Stimulated activated naive CD8-positive, alpha-beta T cell treated with anti-CD3 and anti-CD28 coated beads, Interleukin-15, Interleukin-2, amounts not matched to agents 100 ng/mL and 50 ng/mL, for 24 hours (primary cell): ENCODE measurements around the gene OR2AT4.

Experiments used
- H3K27ac Mint-ChIP-seq: one replicate; pipeline ENCODE4 v1.8.0; 2021; ENCODE audit warnings: mild to moderate bottlenecking, mixed read lengths
- H3K27me3 Mint-ChIP-seq: one replicate; pipeline ENCODE4 v1.8.0; 2021; ENCODE audit warnings: mixed read lengths
- H3K36me3 Mint-ChIP-seq: one replicate; pipeline ENCODE4 v1.8.0; 2021; ENCODE audit warnings: low read depth, mixed read lengths
- H3K4me1 Mint-ChIP-seq: one replicate; pipeline ENCODE4 v1.8.0; 2021; ENCODE audit warnings: low read depth, mixed read lengths
- H3K4me3 Mint-ChIP-seq: one replicate; pipeline ENCODE4 v1.8.0; 2021; ENCODE audit warnings: mild to moderate bottlenecking, mixed read lengths
- H3K9me3 Mint-ChIP-seq: one replicate; pipeline ENCODE4 v1.8.0; 2021; ENCODE audit warnings: mixed read lengths

Gene OR2AT4

GRCh38 chr11:75096456-75097172 is at the start of gene OR2AT4:
Gene OR2AT4 (minus strand): TSS chr11:75096876.
- no peaks in the 10 kb centered on the region for H3K9me3 Mint-ChIP-seq
- peaks cover 13% of the 10 kb centered on the region for H3K4me1 Mint-ChIP-seq
- H3K27me3 Mint-ChIP-seq, result peaks cover 42% of the 10 kb centered on the region
- no peak within 1 kb of the TSS for H3K4me3 Mint-ChIP-seq
- no peaks in the 10 kb centered on the region for H3K36me3 Mint-ChIP-seq
- no peak within 1 kb of the TSS for H3K27ac Mint-ChIP-seq

DNA sequence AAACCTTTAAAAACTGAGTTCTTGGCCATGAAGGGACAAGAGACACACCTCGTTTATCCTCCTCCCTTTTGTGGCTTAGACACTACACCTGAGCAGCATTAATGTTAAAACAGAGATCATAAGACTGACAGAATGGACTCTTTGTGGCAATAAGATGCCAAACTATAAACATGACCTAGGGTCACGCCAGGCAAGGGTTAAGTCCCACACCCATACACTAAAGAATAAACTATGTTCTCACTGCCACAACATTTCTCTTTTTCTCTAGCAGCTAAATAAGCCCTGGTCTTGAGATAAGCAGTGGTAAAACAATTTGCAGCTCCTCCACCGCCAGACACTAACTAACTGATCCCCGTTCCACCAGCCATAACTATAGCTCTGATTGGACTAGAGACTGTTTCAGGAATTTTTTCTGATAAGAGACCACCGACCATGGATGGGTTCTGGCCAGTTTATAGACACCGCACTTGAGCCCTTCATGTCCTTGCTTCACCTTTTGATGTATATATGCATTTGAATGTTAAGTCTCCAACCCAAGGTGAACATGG is 49.4 kb upstream of the OR2AT4 start:
- Mint-ChIP-seq H3K27me3 (no peaks in the 10 kb centered on the region), H3K36me3 (no peaks in the 10 kb centered on the region), H3K4me1 (peaks cover 26% of the 10 kb centered on the region), H3K9me3 (no peaks in the 10 kb centered on the region), H3K4me3 (no peak overlapping the region), H3K27ac (no peak overlapping the region)

DNA sequence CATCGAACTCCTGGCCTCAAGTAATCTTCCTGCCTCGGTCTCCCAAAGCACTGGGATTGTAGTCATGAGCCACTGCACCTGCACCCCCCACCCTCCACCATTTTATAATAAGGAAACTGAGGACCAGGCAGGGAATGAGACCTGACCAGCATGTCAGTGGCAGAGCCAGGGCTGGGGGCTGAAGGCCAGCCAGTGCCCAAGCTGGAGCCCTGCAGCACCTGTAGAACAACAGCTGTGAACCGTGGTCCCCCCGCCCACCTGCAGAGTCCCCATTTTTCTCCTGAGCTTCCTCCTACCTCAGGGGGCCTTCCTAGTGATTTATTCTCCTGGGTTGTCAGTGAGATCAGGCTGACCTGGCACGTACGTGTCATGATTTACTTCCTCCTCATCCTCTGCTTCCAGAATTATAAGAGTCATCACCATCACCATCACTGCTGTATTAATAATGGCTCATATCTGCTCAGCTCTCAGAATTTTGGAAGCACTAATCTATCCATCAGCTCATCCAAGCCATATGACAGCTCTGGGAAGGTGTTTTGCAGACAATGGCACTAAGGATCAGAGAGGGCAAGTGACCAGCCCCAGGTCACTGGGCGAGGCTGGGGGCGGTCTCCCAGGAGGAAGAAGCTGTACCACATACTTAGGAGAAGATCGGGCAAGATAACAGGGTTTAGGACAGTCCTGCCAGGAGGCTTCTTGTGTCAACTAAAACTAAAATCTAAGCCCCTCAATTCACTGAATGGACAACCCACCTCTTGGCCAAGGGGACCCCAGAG is 48.7 kb upstream of the OR2AT4 start:
- H3K36me3 Mint-ChIP-seq, result no peaks in the 10 kb centered on the region
- no peaks in the 10 kb centered on the region for H3K27me3 Mint-ChIP-seq
- H3K4me3 Mint-ChIP-seq, result no peak overlapping the region
- H3K9me3 Mint-ChIP-seq, result no peaks in the 10 kb centered on the region
- peaks cover 29% of the 10 kb centered on the region for H3K4me1 Mint-ChIP-seq
- H3K27ac Mint-ChIP-seq, result no peak overlapping the region

- Mint-ChIP-seq H3K9me3 (no peaks in the 10 kb centered on the region), H3K27ac (no peak overlapping the region), H3K4me1 (peaks cover 29% of the 10 kb centered on the region), H3K36me3 (no peaks in the 10 kb centered on the region), H3K4me3 (no peak overlapping the region), H3K27me3 (no peaks in the 10 kb centered on the region)
Observed at GRCh38 chr11:75144716-75145014, 48.0 kb upstream of the OR2AT4 start.

GRCh38 chr11:75143420-75143731 is 46.7 kb upstream of the OR2AT4 start:
- peaks cover 5% of the 10 kb centered on the region for H3K27me3 Mint-ChIP-seq
- H3K36me3 Mint-ChIP-seq, result no peaks in the 10 kb centered on the region
- peak overlapping the region; percentile 4 for H3K4me3 Mint-ChIP-seq
- H3K4me1 Mint-ChIP-seq, result peaks cover 29% of the 10 kb centered on the region
- H3K27ac Mint-ChIP-seq, result peak overlapping the region; percentile 33
- no peaks in the 10 kb centered on the region for H3K9me3 Mint-ChIP-seq

GRCh38 chr11:75142714-75143419 is 46.2 kb upstream of the OR2AT4 start:
- no peaks in the 10 kb centered on the region for H3K9me3 Mint-ChIP-seq
- H3K36me3 Mint-ChIP-seq, result no peaks in the 10 kb centered on the region
- peak overlapping the region; percentile 4 for H3K4me3 Mint-ChIP-seq
- peaks cover 5% of the 10 kb centered on the region for H3K27me3 Mint-ChIP-seq
- H3K27ac Mint-ChIP-seq, result peak overlapping the region; percentile 69
- peaks cover 29% of the 10 kb centered on the region for H3K4me1 Mint-ChIP-seq

DNA sequence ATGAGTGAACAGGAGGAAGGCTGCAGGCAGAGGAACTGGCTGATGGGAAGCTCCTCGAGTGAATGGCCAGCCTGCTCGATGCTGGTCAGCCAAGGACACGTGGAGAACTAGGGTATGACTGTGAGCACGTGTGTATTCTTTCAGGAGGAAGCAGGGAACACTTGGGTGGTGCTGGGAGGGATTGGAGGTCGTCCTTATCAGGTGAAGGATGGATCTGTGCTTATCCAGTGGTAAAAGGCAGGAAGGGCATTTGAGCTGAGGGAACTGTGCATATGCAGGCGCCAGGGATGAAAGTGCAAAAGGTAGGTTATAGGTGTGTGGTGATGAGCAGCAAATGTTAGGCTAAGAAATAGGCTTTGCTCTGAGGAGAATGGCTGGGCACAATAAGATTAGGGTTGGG is 44.5 kb upstream of the OR2AT4 start:
- Mint-ChIP-seq H3K9me3 (no peaks in the 10 kb centered on the region), H3K36me3 (no peaks in the 10 kb centered on the region), H3K27ac (no peak overlapping the region), H3K4me1 (peaks cover 29% of the 10 kb centered on the region), H3K27me3 (peaks cover 12% of the 10 kb centered on the region), H3K4me3 (no peak overlapping the region)

- H3K4me3 Mint-ChIP-seq, result no peak overlapping the region
- H3K4me1 Mint-ChIP-seq, result peaks cover 29% of the 10 kb centered on the region
- H3K9me3 Mint-ChIP-seq, result no peaks in the 10 kb centered on the region
- H3K36me3 Mint-ChIP-seq, result no peaks in the 10 kb centered on the region
- peaks cover 12% of the 10 kb centered on the region for H3K27me3 Mint-ChIP-seq
- H3K27ac Mint-ChIP-seq, result no peak overlapping the region
Observed at GRCh38 chr11:75140269-75141138, 43.8 kb upstream of the OR2AT4 start.

GRCh38 chr11:75135651-75136050 is 39.0 kb upstream of the OR2AT4 start:
- H3K27me3 Mint-ChIP-seq, result peaks cover 27% of the 10 kb centered on the region
- H3K4me1 Mint-ChIP-seq, result no peaks in the 10 kb centered on the region
- H3K27ac Mint-ChIP-seq, result no peak overlapping the region
- H3K4me3 Mint-ChIP-seq, result no peak overlapping the region
- no peaks in the 10 kb centered on the region for H3K36me3 Mint-ChIP-seq
- no peaks in the 10 kb centered on the region for H3K9me3 Mint-ChIP-seq

DNA sequence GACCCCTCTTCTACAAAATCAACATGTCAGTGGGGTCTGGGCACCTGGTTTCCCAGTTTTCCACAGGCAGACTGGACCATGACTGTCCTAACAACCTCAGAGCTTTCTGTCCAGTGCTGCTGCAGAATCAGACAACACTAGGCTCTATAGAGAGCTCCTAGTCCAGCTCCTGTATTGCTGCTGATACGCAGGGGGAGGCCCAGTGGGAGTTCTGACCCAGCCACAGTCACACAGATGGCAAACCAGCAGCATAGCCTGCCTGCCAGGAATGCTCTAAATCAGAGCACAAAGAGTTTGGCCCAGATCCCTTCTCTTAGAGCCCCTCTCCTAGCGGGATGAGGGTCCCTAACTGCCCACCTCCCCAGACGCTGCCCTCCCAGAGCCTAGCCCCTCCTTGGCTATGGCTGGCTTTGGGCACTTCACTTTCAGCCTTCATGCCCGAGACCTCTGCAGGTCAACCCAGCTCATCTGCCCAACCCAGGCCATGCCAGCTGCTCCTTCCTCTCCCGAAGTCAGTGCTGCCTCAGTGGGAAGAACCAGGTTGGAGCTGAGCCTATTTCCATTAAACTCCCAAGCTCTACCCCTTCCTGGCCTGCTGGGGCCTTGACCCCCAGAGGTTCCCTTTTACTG is 38.5 kb upstream of the OR2AT4 start:
- Mint-ChIP-seq H3K9me3 (no peaks in the 10 kb centered on the region), H3K36me3 (no peaks in the 10 kb centered on the region), H3K4me1 (no peaks in the 10 kb centered on the region)

DNA sequence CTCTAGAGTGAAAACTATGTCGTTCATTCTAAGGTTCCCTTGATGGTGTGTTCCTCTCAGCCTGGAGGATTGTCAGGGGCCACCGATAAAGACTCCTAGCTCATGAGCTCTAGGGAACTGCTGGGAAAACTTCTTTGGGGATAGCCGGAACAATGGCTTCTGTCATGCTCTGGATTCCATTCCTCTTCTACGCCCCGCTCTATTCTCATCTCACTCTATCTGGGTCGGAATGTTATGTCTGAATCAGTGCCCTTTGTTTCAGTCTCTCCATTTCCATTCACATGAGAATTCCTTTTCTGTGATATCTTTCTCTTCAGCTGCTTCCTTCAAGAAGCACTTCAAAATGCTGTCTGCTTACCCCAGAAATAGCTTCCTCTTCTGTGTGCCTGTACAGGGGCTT is 37.3 kb upstream of the OR2AT4 start:
- H3K9me3 Mint-ChIP-seq, result no peaks in the 10 kb centered on the region
- no peak overlapping the region for H3K4me3 Mint-ChIP-seq
- H3K4me1 Mint-ChIP-seq, result no peaks in the 10 kb centered on the region
- H3K27me3 Mint-ChIP-seq, result peaks cover 32% of the 10 kb centered on the region
- H3K27ac Mint-ChIP-seq, result no peak overlapping the region
- no peaks in the 10 kb centered on the region for H3K36me3 Mint-ChIP-seq

More for the DNA sequence above, 38.5 kb upstream of the OR2AT4 start:
- H3K27me3 Mint-ChIP-seq, result peaks cover 28% of the 10 kb centered on the region
- H3K4me3 Mint-ChIP-seq, result no peak overlapping the region
- no peak overlapping the region for H3K27ac Mint-ChIP-seq

- Mint-ChIP-seq H3K4me3 (no peak overlapping the region), H3K9me3 (no peaks in the 10 kb centered on the region)
Observed at GRCh38 chr11:75132080-75132479, 35.4 kb upstream of the OR2AT4 start.

GRCh38 chr11:75126564-75126963 is 29.9 kb upstream of the OR2AT4 start:
- no peaks in the 10 kb centered on the region for H3K36me3 Mint-ChIP-seq

More at GRCh38 chr11:75132080-75132479, 35.4 kb upstream of the OR2AT4 start:
- Mint-ChIP-seq H3K36me3 (no peaks in the 10 kb centered on the region), H3K27me3 (peaks cover 42% of the 10 kb centered on the region), H3K27ac (no peak overlapping the region), H3K4me1 (no peaks in the 10 kb centered on the region)

DNA sequence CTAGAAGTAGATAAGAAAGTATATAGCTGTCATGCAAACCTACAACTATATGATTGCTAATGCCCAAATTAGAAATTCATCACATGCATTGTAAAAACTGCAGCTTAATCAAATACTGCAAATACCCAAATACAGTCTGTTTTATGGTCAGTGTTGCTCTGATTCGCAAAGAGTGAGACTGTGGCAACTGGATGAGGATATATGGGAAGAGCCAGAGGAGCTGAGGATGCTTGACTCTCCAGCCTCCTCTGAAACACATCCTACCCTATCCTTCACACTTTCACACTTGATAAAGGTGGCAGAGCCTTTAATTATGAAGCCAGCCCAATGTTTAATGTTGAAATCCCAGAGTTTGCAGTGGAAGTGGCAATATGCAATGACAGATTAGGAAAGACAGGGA is 21.9 kb upstream of the OR2AT4 start:
- Mint-ChIP-seq H3K9me3 (peaks cover 9% of the 10 kb centered on the region), H3K27me3 (peaks cover 45% of the 10 kb centered on the region), H3K36me3 (no peaks in the 10 kb centered on the region), H3K4me3 (no peak overlapping the region), H3K27ac (no peak overlapping the region), H3K4me1 (no peaks in the 10 kb centered on the region)

More at GRCh38 chr11:75126564-75126963, 29.9 kb upstream of the OR2AT4 start:
- Mint-ChIP-seq H3K27me3 (peaks cover 38% of the 10 kb centered on the region), H3K9me3 (no peaks in the 10 kb centered on the region), H3K4me3 (no peak overlapping the region), H3K4me1 (no peaks in the 10 kb centered on the region), H3K27ac (no peak overlapping the region)
